GM12874 (cell line): ENCODE results near the gene RCOR1.

Experiments used
- CTCF ChIP-seq: IDR thresholded peaks from 2 replicates; pipeline ENCODE4 v1.5.1; 2011; ENCODE audit warnings: low read depth, mild to moderate bottlenecking, control low read depth, low read length, moderate library complexity; ENCODE audit not compliant: insufficient read depth

The RCOR1 gene

DNA sequence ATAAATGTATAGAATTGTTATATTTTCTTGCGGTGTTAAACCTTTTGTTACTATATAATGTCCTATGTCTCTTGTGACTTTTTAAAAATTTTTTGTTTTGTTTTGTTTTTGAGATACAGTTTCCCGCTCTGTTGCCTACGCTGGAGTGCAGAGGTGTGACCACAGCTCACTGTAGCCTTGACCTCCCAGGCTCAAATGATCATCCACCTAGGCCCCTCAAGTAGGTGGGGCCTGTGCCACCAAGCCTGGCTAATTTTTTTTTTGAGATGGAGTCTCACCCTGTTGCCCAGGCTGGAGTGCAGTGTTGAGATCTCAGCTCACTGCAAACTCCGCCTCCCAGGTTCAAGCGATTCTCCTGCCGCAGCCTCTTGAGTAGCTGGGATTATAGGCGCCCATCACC is 26.5 kb upstream of the RCOR1 start:
- TF ChIP-seq CTCF: no peak

GRCh38 chr14:102568115-102568614 is 24.3 kb upstream of the RCOR1 start:
- TF ChIP-seq CTCF: no peak

GRCh38 chr14:102570334-102570995 is 22.0 kb upstream of the RCOR1 start:
- TF ChIP-seq CTCF: no peak

- TF ChIP-seq CTCF: no peak
These were observed 21.4 kb upstream of the RCOR1 start for GRCh38 chr14:102571043-102571442.

GRCh38 chr14:102571478-102572042 is 20.9 kb upstream of the RCOR1 start:
- no peak for TF ChIP-seq CTCF

DNA sequence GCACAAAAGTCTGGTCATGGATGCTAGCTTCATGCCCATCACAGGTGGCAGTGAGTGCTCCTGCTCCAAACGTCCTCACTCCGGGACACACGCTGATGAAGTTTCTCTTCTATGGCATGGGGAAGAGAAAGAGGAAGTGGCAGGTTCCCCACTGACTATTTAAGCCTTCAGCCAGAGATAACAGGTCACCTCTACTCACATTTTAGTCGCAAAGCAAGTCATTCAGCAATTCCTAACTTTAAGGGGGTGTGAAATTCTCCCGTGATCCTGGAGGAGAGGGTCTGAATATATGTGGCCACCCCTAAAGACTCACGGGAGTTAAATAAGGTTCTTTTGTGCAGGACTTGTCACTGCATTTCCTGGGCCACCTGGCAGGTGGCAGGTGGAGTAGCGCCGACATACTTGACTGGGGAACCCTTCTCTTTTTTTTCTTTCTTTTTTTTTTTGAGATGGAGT is 18.8 kb upstream of the RCOR1 start:
- TF ChIP-seq CTCF: no peak

DNA sequence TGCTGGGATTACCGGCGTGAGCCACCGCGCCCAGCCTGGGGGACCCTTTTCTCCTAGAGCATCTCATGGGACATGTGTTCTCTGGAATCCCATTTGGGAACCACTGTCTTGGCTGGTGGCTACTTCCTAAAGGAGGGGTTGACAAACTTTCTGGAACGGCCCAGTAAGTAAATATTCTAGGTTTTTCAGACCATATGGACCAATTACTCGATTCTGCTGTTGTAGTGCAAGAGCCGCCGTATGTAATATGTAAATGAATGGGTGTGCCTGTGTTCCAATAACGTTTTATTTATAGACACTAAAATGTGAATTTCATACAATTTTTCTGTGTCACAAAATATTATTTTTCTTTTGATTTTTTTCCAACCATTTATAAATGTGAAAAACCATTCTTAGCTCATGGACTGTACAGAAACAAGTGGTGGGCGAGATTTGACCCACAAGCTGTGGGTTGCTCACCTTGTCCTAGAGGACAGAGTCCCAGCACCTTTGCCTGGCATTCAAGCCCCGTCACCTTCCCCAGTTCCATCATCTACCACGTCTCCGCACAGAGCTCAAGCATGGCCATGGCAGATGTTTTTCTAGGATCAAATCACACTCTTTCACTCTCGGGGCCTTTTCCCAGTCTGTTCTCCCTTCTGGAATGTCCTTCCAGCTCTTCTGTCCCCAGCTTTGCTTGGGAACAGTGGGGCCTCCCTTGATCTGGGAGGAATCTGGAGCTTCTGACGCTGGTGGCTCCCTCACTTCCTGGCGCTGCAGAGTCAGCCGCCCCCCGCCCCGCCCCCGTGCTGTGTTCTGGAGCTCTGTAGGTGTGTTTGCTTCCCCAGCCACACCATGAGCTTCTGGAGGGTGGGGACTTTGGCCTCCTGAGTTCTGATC is 17.9 kb upstream of the RCOR1 start:
- no peak for TF ChIP-seq CTCF
